ENCODE data around the gene ANKH. TPM values are rescaled to one million over a fixed set of nuclear protein-coding genes. Genes with fewer than 3 reads are reported as not detected.

The ANKH gene
- total RNA-seq, 8 experiments from 2014 or later: 4.6 to 57.0 (median 13.0) TPM

GRCh38 chr5:14864181-14864812, 7.3 kb downstream of the ANKH start:
- H3K4me1 ChIP-seq (replicated peaks in 1 of 2): peaks cover 0 to 6% of the 10 kb centered on the region in 2 donors
- H3K27ac ChIP-seq: no peak overlapping the region
- no peak for ATAC-seq (replicated peaks in 6 of 8)
- no peak overlapping the region for H3K4me3 ChIP-seq
- in situ Hi-C loops (cut with MboI; ENCODE audit: low pct_unique_long_range_greater_than_20kb in 2 of 9, low sequenced_read_pairs in 9 of 9, unreplicated experiment in 9 of 9): loop anchor here in 1 of 9 experiments (25.0 kb wide), 1 partner anchor 127 kb away; no protein-coding TSS in a partner anchor
- WGBS, 10 experiments: 82 to 100% (median 97%) methylated on average over 1 to 2 of the region's 2 CpGs; no CpG with 5 or more reads in 2 of the 10 experiments

DNA sequence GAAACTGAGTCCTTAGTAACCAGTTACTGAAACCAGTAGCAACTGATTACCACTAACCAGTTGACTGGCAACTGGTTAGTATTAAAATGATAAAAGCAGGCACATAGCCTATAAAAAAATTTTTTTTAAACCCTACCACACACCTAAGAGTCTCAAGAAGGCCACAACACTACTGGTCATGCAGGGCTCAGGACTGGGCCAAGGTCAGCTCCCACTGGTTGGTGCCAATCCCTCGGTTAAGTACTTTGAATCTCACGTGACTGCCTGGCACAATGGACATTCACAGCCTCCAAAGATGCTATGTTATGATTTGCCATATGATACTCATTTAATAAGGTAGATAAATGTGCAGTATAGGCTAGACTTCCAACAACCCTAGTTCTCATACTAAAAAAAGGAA, 8.5 kb downstream of the ANKH start:
- Histone ChIP-seq H3K27ac (no peak overlapping the region), H3K4me1 (replicated peaks in 1 of 2) (peaks cover 0 to 6% of the 10 kb centered on the region in 2 donors), H3K4me3 (no peak overlapping the region)
- in situ Hi-C loops (cut with MboI; ENCODE audit: low pct_unique_long_range_greater_than_20kb in 2 of 9, low sequenced_read_pairs in 9 of 9, unreplicated experiment in 9 of 9): loop anchor here in 1 of 9 experiments (25.0 kb wide), 1 partner anchor 126 kb away; no protein-coding TSS in a partner anchor
- no peak for ATAC-seq (replicated peaks in 6 of 8)
- 60 to 100% (median 83%) methylated on average over 1 to 2 of the region's 2 CpGs; no CpG with 5 or more reads in 7 of the 10 experiments for WGBS, 10 experiments

- in situ Hi-C loops (cut with MboI; ENCODE audit: low pct_unique_long_range_greater_than_20kb in 2 of 9, low sequenced_read_pairs in 9 of 9, unreplicated experiment in 9 of 9): loop anchor here in 1 of 9 experiments (25.0 kb wide), 1 partner anchor 124 kb away; no protein-coding TSS in a partner anchor
- no peak overlapping the region for H3K27ac ChIP-seq
- no peak overlapping the region for H3K4me3 ChIP-seq
- peak in 3 of 8 experiments; percentile 32 to 61 (median 39) for ATAC-seq (replicated peaks in 6 of 8)
- H3K4me1 ChIP-seq (replicated peaks in 1 of 2): peaks cover 0 to 6% of the 10 kb centered on the region in 2 donors
- WGBS, 10 experiments: 39 to 100% (median 89%) methylated on average over 1 to 3 of the region's 4 CpGs; no CpG with 5 or more reads in 2 of the 10 experiments
Observed at GRCh38 chr5:14861123-14861765, 10.3 kb downstream of the ANKH start.

DNA sequence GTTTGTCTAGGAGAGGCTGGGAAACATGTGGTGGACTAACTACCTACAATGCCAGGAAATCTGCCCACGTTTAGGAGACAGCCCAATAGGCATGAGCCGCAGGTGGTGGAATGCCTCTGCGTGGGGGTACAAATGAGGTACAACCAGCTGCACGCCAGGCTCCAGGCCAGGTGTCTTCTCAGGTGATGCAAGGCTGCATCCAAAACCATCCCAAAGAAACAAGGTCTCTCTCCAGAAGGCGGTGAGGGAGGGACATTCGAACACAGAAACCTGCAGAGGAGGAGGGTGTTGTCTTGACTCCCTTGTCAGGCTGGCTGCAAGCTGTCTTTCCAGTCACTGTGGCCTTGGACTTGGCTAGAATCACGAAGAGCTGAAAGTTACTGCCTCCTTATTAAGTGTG, 11.6 kb downstream of the ANKH start:
- ATAC-seq (replicated peaks in 6 of 8): no peak
- in situ Hi-C loops (cut with MboI; ENCODE audit: low pct_unique_long_range_greater_than_20kb in 2 of 9, low sequenced_read_pairs in 9 of 9, unreplicated experiment in 9 of 9): loop anchor here in 1 of 9 experiments (25.0 kb wide), 1 partner anchor 123 kb away; no protein-coding TSS in a partner anchor
- H3K4me1 ChIP-seq (replicated peaks in 1 of 2): peaks cover 0 to 6% of the 10 kb centered on the region in 2 donors
- H3K27ac ChIP-seq: no peak overlapping the region
- 50 to 94% (median 82%) methylated on average over 1 to 7 of the region's 7 CpGs; no CpG with 5 or more reads in 4 of the 10 experiments for WGBS, 10 experiments
- H3K4me3 ChIP-seq: no peak overlapping the region

DNA sequence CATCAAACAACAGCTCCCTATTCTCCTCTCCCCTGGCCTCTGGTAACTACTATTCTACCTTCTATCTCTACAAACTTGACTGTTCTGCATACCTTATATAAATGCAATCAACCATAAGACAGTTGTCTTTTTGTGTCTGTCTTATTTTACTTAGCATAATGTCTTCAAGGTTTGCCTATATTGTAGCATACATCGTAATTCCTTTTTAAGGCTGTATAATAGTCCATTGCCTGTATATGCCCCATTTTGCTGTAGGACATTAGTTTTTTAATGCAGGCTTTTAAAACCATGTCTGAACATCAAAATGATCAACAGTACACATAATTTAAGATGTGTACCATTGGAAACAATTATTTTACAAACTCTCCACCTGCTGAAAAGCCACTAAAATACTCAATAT, 12.4 kb downstream of the ANKH start:
- H3K4me1 ChIP-seq (replicated peaks in 1 of 2): peaks cover 0 to 6% of the 10 kb centered on the region in 2 donors

GRCh38 chr5:14855366-14855765, 16.2 kb downstream of the ANKH start:
- Histone ChIP-seq H3K4me1 (replicated peaks in 1 of 2) (peaks cover 0 to 5% of the 10 kb centered on the region in 2 donors), H3K27ac (no peak overlapping the region), H3K4me3 (no peak overlapping the region)
- 83 to 100% (median 100%) methylated on average over 1 of the region's 1 CpG; no CpG with 5 or more reads in 4 of the 10 experiments for WGBS, 10 experiments
- no peak for ATAC-seq (replicated peaks in 6 of 8)
- in situ Hi-C loops (cut with MboI; ENCODE audit: low pct_unique_long_range_greater_than_20kb in 2 of 9, low sequenced_read_pairs in 9 of 9, unreplicated experiment in 9 of 9): loop anchor here in 1 of 9 experiments (25.0 kb wide), 1 partner anchor 118 kb away; no protein-coding TSS in a partner anchor

More for the DNA sequence above, 12.4 kb downstream of the ANKH start:
- ATAC-seq (replicated peaks in 6 of 8): no peak
- Histone ChIP-seq H3K4me3 (no peak overlapping the region), H3K27ac (no peak overlapping the region)
- in situ Hi-C loops (cut with MboI; ENCODE audit: low pct_unique_long_range_greater_than_20kb in 2 of 9, low sequenced_read_pairs in 9 of 9, unreplicated experiment in 9 of 9): loop anchor here in 1 of 9 experiments (25.0 kb wide), 1 partner anchor 122 kb away; no protein-coding TSS in a partner anchor
- 75 to 100% (median 100%) methylated on average over 1 of the region's 1 CpG; no CpG with 5 or more reads in 2 of the 10 experiments for WGBS, 10 experiments

- in situ Hi-C loops (cut with MboI; ENCODE audit: low pct_unique_long_range_greater_than_20kb in 2 of 9, low sequenced_read_pairs in 9 of 9, unreplicated experiment in 9 of 9): loop anchor here in 1 of 9 experiments (25.0 kb wide), 1 partner anchor 117 kb away; no protein-coding TSS in a partner anchor
- Histone ChIP-seq H3K27ac (no peak overlapping the region), H3K4me3 (no peak overlapping the region), H3K4me1 (replicated peaks in 1 of 2) (peaks cover 0 to 8% of the 10 kb centered on the region in 2 donors)
- 67 to 100% (median 93%) methylated on average over 1 to 4 of the region's 4 CpGs; no CpG with 5 or more reads in 4 of the 10 experiments for WGBS, 10 experiments
- ATAC-seq (replicated peaks in 6 of 8): peak in 1 of 8 experiments; percentile 36
Observed at GRCh38 chr5:14854799-14855198, 16.8 kb downstream of the ANKH start.

DNA sequence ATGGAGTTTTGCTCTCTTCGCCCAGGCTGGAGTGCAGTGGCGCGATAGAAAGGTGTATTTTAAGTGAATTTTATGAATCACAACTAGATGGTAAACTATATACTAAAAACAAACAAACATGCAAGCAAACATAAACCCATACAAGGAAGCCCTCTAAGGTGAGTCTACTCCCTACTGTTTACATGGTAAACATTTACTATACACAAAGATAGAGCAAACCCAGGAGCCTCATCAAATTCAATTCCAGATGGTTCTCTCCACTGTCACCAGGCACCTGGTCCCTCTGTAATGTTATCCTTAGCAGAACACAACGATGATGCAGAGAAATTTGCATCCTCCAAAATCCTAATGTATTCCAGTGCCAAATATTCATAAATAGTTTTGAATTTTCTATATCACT, 17.9 kb downstream of the ANKH start:
- in situ Hi-C loops (cut with MboI; ENCODE audit: low pct_unique_long_range_greater_than_20kb in 2 of 9, low sequenced_read_pairs in 9 of 9, unreplicated experiment in 9 of 9): loop anchor here in 1 of 9 experiments (25.0 kb wide), 1 partner anchor 116 kb away; no protein-coding TSS in a partner anchor
- no peak for ATAC-seq (replicated peaks in 6 of 8)
- WGBS, 10 experiments: 58 to 100% (median 86%) methylated on average over 1 to 4 of the region's 4 CpGs; no CpG with 5 or more reads in 2 of the 10 experiments
- no peak overlapping the region for H3K4me3 ChIP-seq
- H3K27ac ChIP-seq: no peak overlapping the region
- H3K4me1 ChIP-seq (replicated peaks in 1 of 2): peaks cover 0 to 9% of the 10 kb centered on the region in 2 donors

DNA sequence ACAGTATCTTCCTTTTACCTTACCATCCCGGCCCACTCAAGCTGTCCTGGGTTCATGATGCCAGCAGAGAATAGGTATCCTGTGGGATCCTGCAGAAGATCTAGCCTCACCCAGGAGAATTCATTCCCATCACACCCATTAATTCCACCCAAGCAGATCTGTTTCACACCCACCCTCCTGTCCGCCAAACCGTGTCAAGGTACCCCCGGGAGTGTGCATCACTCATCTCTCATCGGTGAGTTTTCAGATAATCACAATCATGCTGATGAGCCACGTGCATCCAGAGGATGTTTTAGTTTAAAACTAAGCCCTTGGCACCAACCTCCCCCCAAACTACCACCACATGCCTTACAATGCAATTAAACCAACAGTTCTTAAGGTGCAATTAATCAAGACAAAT, 18.8 kb downstream of the ANKH start:
- in situ Hi-C loops (cut with MboI; ENCODE audit: low pct_unique_long_range_greater_than_20kb in 2 of 9, low sequenced_read_pairs in 9 of 9, unreplicated experiment in 9 of 9): loop anchor here in 1 of 9 experiments (25.0 kb wide), 1 partner anchor 115 kb away; no protein-coding TSS in a partner anchor
- Histone ChIP-seq H3K4me1 (replicated peaks in 1 of 2) (peaks cover 0 to 9% of the 10 kb centered on the region in 2 donors), H3K4me3 (no peak overlapping the region), H3K27ac (no peak overlapping the region)
- ATAC-seq (replicated peaks in 6 of 8): no peak
- WGBS, 10 experiments: 82 to 87% methylated on average over 2 to 3 of the region's 6 CpGs; no CpG with 5 or more reads in 8 of the 10 experiments

DNA sequence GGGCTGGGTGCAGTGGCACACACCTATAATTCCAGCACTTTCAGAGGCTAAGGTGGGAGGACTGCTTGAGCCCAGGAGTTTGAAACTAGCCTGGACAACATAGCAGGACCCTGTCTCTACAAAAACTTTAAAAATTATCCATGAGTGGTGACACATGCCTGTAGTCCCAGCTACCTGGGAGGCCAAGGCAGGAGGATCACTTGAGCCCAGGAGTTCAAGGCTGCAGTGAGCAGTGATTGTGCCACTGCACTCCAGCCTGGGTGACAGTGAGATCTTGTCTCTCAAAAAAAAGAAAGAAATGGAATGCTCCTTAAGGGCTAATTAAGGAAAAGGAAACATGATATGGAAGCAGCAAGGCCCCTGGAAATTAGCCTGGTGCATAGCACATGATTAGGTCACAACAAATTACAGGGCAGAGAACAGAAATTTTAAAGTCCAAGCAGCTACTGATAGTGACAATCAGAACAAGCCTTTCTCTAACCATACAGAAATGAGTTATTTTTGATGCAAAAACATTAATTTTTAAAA, 19.5 kb downstream of the ANKH start:
- Histone ChIP-seq H3K4me3 (no peak overlapping the region), H3K27ac (no peak overlapping the region), H3K4me1 (replicated peaks in 1 of 2) (peaks cover 0 to 9% of the 10 kb centered on the region in 2 donors)
- ATAC-seq (replicated peaks in 6 of 8): no peak
- in situ Hi-C loops (cut with MboI; ENCODE audit: low pct_unique_long_range_greater_than_20kb in 2 of 9, low sequenced_read_pairs in 9 of 9, unreplicated experiment in 9 of 9): loop anchor here in 1 of 9 experiments (25.0 kb wide), 1 partner anchor 115 kb away; no protein-coding TSS in a partner anchor

DNA sequence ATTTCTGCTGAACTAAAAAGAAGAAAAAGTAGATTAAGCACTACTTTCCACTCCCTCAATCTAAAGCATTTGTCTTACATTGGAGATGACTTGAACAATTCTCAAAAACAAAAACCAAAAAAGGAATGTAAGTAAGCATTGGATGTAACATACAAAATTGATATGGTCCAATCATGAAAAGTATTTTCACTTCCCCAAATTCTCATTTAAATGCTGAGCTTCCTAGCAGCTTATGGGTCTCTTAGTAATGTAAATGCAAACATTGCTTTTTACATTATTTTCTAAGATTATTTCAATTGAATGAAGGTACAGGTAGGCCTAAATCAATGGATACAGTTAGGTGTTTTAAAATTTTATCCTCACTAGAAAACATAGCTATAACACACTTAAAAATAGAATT, 20.0 kb downstream of the ANKH start:
- Histone ChIP-seq H3K4me1 (replicated peaks in 1 of 2) (peaks cover 0 to 9% of the 10 kb centered on the region in 2 donors), H3K27ac (no peak overlapping the region), H3K4me3 (no peak overlapping the region)
- ATAC-seq (replicated peaks in 6 of 8): no peak
- in situ Hi-C loops (cut with MboI; ENCODE audit: low pct_unique_long_range_greater_than_20kb in 2 of 9, low sequenced_read_pairs in 9 of 9, unreplicated experiment in 9 of 9): loop anchor here in 1 of 9 experiments (25.0 kb wide), 1 partner anchor 114 kb away; no protein-coding TSS in a partner anchor

GRCh38 chr5:14851050-14851419, 20.5 kb downstream of the ANKH start:
- in situ Hi-C loops (cut with MboI; ENCODE audit: low pct_unique_long_range_greater_than_20kb in 2 of 9, low sequenced_read_pairs in 9 of 9, unreplicated experiment in 9 of 9): loop anchor here in 1 of 9 experiments (25.0 kb wide), 1 partner anchor 114 kb away; no protein-coding TSS in a partner anchor
- Histone ChIP-seq H3K4me1 (replicated peaks in 1 of 2) (peaks cover 0 to 9% of the 10 kb centered on the region in 2 donors), H3K4me3 (no peak overlapping the region), H3K27ac (no peak overlapping the region)
- ATAC-seq (replicated peaks in 6 of 8): peak in 2 of 8 experiments; percentile 21 to 22
- 43 to 100% (median 80%) methylated on average over 1 to 3 of the region's 5 CpGs; no CpG with 5 or more reads in 1 of the 10 experiments for WGBS, 10 experiments
